Measurements from ENCODE around the gene UPF1. TPM values are rescaled to one million over a fixed set of nuclear protein-coding genes. Genes with fewer than 3 reads are reported as not detected.

UPF1 gene
- polyA plus RNA-seq, 2 of the 4 experiments (the other 2 are of a cell fraction): 19.2 to 28.6 TPM

- no peak for TF ChIP-seq CHD2 (IDR thresholded peaks at IDR 0.05; ENCODE audit: low read length, partially characterized antibody)
- no peak for TF ChIP-seq BHLHE40 (IDR thresholded peaks at IDR 0.05; ENCODE audit: low read depth, low read length)
- TF ChIP-seq, protein P1, sequence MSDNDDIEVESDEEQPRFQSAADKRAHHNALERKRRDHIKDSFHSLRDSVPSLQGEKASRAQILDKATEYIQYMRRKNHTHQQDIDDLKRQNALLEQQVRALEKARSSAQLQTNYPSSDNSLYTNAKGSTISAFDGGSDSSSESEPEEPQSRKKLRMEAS (IDR thresholded peaks at IDR 0.05): peak; percentile 38; the same call in 1 of the 2 replicates
- no peak for TF ChIP-seq ZFP36 (IDR thresholded peaks at IDR 0.05; ENCODE audit: borderline replicate concordance, partially characterized antibody)
- TF ChIP-seq MAZ (IDR thresholded peaks at IDR 0.05; ENCODE audit: borderline replicate concordance, low read depth, low read length): no peak
- peak; percentile 38 to 45; a peak in 4 of 5 replicates for TF ChIP-seq RAD21 (conservative IDR thresholded peaks at IDR 0.05 in 1 of 2, IDR thresholded peaks at IDR 0.05 in 1 of 2)
- no peak for TF ChIP-seq TFCP2L1 (CRISPR knock-in tag; IDR thresholded peaks at IDR 0.05)
- TF ChIP-seq SMC3 (IDR thresholded peaks at IDR 0.05): peak; percentile 40; the same call in 2 of the 3 replicates
These were observed 63.5 kb downstream of the UPF1 start (continued) for GRCh38 chr19:18895038-18895823.

DNA sequence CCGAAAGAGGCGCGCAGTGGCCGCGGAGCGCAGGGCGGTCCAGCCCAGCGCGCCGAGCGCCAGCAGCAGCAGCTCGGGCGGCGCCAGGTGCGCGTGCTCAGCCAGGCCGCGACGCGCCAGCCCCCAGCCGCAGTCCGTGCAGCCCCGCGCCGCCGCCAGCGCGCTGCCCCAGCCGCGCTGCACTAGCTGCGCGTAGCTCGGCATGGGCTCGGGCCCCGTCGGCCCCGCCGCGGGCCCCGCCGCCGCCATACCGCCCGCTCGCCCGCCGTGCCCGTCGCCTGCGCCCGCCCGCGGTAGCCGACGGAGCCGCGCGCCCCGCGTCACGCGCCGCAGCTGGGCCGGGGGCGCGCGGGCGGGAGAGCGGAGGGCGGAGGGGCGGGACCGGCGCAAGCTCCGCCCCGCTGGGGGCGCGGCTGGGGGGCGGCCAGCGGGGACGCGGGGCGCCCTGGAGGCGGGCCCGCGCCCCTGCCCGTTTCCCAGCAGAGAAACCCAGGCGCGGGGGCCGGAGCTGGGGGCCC, 64.1 kb downstream of the UPF1 start, which contains the start of gene CERS1:
Gene CERS1, minus strand, starts transcription at position 335 of the 518 bp plus-strand sequence. Its CDS starts 86 bp downstream, at position 249.
- Histone ChIP-seq H3K4me3 (peak within 1 kb of the TSS; percentile 76), H3K4me2 (peak within 1 kb of the TSS; percentile 98), H3K27ac (peak within 1 kb of the TSS; percentile 66 to 83; a peak in 5 of 6 replicates), H3K9me3 (no peaks in the 10 kb centered on the region), H3K4me1 (peaks cover 11% of the 10 kb centered on the region; the same call in 2 of the 3 replicates)
- ATAC-seq: peak; percentile 31 to 39; a peak in 5 of 6 replicates
- ChIA-PET POLR2A (interaction anchor here (1.8 kb wide), 1 partner anchor 24 kb away, joined by 4 read pairs; the partner anchor contains the start of genes COPE and DDX49), CTCF (interaction anchor here (1.0 to 4.1 kb wide), 9 partner anchors 9 to 189 kb away, joined by 3 to 46 read pairs (median 6); no protein-coding TSS in a partner anchor)
- peak in 1 of 2 experiments; percentile 21 for DNase-seq (ENCODE audit: low read depth in 1 of 2, low spot score in 1 of 2)
- FAIRE-seq: no peak
- TF ChIP-seq BHLHE40 (IDR thresholded peaks at IDR 0.05; ENCODE audit: low read depth, low read length) (no peak), CHD2 (IDR thresholded peaks at IDR 0.05; ENCODE audit: low read length, partially characterized antibody) (no peak), FOSB (CRISPR knock-in tag; IDR thresholded peaks at IDR 0.05) (no peak), ZSCAN20 (CRISPR knock-in tag; IDR thresholded peaks at IDR 0.05) (no peak), EP300 (IDR thresholded peaks at IDR 0.05) (no peak), ZC3H11A (IDR thresholded peaks at IDR 0.05) (no peak), RAD21 (conservative IDR thresholded peaks at IDR 0.05 in 1 of 2, IDR thresholded peaks at IDR 0.05 in 1 of 2) (no peak), POLR2AphosphoS2 (conservative IDR thresholded peaks at IDR 0.05; ENCODE audit: low read length) (no peak), ZFP36 (IDR thresholded peaks at IDR 0.05; ENCODE audit: borderline replicate concordance, partially characterized antibody) (no peak), HDAC2 (IDR thresholded peaks at IDR 0.05) (no peak), RFX5 (IDR thresholded peaks at IDR 0.05) (no peak), JUN (IDR thresholded peaks at IDR 0.05) (no peak), PBX3 (IDR thresholded peaks at IDR 0.05) (no peak), HEYL (CRISPR knock-in tag; IDR thresholded peaks at IDR 0.05) (no peak), MYC (IDR thresholded peaks at IDR 0.05; ENCODE audit: borderline replicate concordance, low read length) (no peak), CBX8 (IDR thresholded peaks at IDR 0.05) (no peak), TP53 (CRISPR knock-in tag; IDR thresholded peaks at IDR 0.05) (no peak), ZNF302 (CRISPR knock-in tag; IDR thresholded peaks at IDR 0.05) (no peak)
- WGBS (ENCODE audit: missing lambda C conversion rate): no CpG with 5 or more reads among the region's 89 CpGs

DNA sequence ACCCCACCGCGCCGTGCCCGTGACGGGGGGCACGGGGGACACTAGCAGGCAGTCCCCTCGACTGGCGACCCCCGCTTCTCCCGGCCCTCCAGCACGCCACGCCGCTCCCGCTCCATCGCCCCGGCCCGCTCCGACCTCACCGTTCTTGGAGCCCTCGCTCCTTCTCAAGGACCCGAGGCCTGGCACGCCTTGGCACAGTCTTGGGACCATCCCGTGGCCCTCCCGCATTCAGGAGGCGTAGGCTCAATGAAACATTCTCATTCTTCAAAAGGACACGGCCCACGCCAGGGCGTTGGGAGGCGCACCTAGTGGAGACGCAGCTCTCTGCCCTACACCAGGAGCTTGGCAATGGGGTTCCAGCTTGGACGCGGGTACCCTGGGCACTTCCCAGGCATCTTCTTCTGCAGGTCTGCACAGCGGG, 64.7 kb downstream of the UPF1 start:
- Histone ChIP-seq H3K9me3 (no peaks in the 10 kb centered on the region), H3K4me2 (peak overlapping the region; percentile 98), H3K27ac (peak overlapping the region in 1 of 2 experiments; percentile 83; a peak in 3 of 6 replicates), H3K4me3 (peak overlapping the region; percentile 76), H3K4me1 (peaks cover 11% of the 10 kb centered on the region; the same call in 2 of the 3 replicates)
- 70% methylated on average over 23 of the region's 33 CpGs for WGBS (ENCODE audit: missing lambda C conversion rate)
- ChIA-PET CTCF (interaction anchor here (1.1 to 4.1 kb wide), 7 partner anchors 8 to 117 kb away, joined by 3 to 46 read pairs (median 6); no protein-coding TSS in a partner anchor), POLR2A (no interaction called here)
- DNase-seq (ENCODE audit: low read depth in 1 of 2, low spot score in 1 of 2) (peak; percentile 35 to 54), ATAC-seq (peak in 1 of 2 experiments; percentile 25; a peak in 3 of 6 replicates), FAIRE-seq (no peak)
- no peak for TF ChIP-seq JUNB (IDR thresholded peaks at IDR 0.05)
- no peak for TF ChIP-seq ZFP36 (IDR thresholded peaks at IDR 0.05; ENCODE audit: borderline replicate concordance, partially characterized antibody)
- TF ChIP-seq POLR2AphosphoS2 (conservative IDR thresholded peaks at IDR 0.05; ENCODE audit: low read length): no peak
- no peak for TF ChIP-seq GATA3 (IDR thresholded peaks at IDR 0.05; ENCODE audit: borderline replicate concordance)
- TF ChIP-seq HOXB13 (CRISPR knock-in tag; IDR thresholded peaks at IDR 0.05; ENCODE audit: low read depth): no peak
- TF ChIP-seq NPAS2 (CRISPR knock-in tag; IDR thresholded peaks at IDR 0.05; ENCODE audit: borderline replicate concordance): no peak
- no peak for TF ChIP-seq CEBPB (IDR thresholded peaks at IDR 0.05)
- TF ChIP-seq FOXS1 (CRISPR knock-in tag; IDR thresholded peaks at IDR 0.05): no peak
- TF ChIP-seq TFCP2L1 (CRISPR knock-in tag; IDR thresholded peaks at IDR 0.05): no peak
- TF ChIP-seq RARB (CRISPR knock-in tag; IDR thresholded peaks at IDR 0.05): no peak
- no peak for TF ChIP-seq CTCF (IDR thresholded peaks at IDR 0.05)
- TF ChIP-seq EHF (CRISPR knock-in tag; IDR thresholded peaks at IDR 0.05): no peak
- no peak for TF ChIP-seq SREBF2 (IDR thresholded peaks at IDR 0.05)
- no peak for TF ChIP-seq HOXB5 (CRISPR knock-in tag; IDR thresholded peaks at IDR 0.05)

Measured in A549 (cell line).